ENCODE results near the gene UBN1.

DNA sequence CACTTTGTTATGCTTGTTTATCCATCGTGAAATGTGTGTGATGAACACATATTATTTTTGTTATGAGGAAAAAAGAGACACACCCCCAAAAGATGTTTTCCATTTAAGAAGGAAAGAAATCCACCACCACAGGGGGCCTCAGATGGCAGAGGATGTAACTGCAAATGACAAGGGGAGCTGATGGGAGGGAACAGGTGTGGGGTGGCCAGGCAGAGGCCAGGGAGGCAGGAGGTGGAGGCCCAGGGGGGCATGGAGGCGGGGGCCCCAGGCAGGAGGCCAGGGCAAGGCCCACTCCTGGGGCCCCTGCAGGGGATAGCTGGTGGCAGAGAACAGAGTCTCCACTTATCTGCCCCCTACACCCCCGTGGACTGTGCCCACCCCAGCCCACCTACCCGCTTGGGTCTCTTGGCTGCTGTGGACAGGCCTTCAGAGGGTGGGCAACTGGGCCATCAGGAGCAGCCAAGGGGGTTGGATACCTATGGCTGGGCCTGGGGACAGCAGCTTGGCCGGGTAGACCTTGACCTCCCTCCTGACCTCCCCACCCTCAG, 61.6 kb downstream of the UBN1 start:
- TF ChIP-seq, protein P1, sequence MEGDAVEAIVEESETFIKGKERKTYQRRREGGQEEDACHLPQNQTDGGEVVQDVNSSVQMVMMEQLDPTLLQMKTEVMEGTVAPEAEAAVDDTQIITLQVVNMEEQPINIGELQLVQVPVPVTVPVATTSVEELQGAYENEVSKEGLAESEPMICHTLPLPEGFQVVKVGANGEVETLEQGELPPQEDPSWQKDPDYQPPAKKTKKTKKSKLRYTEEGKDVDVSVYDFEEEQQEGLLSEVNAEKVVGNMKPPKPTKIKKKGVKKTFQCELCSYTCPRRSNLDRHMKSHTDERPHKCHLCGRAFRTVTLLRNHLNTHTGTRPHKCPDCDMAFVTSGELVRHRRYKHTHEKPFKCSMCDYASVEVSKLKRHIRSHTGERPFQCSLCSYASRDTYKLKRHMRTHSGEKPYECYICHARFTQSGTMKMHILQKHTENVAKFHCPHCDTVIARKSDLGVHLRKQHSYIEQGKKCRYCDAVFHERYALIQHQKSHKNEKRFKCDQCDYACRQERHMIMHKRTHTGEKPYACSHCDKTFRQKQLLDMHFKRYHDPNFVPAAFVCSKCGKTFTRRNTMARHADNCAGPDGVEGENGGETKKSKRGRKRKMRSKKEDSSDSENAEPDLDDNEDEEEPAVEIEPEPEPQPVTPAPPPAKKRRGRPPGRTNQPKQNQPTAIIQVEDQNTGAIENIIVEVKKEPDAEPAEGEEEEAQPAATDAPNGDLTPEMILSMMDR (conservative IDR thresholded peaks at IDR 0.05 in 1 of 2, IDR thresholded peaks at IDR 0.05 in 1 of 2; ENCODE audit: extremely low read depth in 1 of 2, insufficient read depth in 1 of 2, low read depth in 1 of 2, low read length in 2 of 2) = no peak
- TF ChIP-seq EZH2 (IDR thresholded peaks at IDR 0.05; ENCODE audit: borderline replicate concordance, low read length) = no peak

Measured in mammary epithelial cell (primary cell).